Activated effector memory CD4-positive, alpha-beta T cell treated with Interleukin-2 at 50 U/mL for 16 hours (primary cell): Measurements from ENCODE around the gene IQCK.

Experiments
- DNase-seq: peaks from one replicate; pipeline ENCODE4 v3.0.0-alpha.2; 2020

The IQCK gene

GRCh38 chr16:19864566-19864965, 146.5 kb downstream of the IQCK start:
- no peak for DNase-seq

- DNase-seq: no peak
Measured at GRCh38 chr16:19868421-19868820, 150.3 kb downstream of the IQCK start.

GRCh38 chr16:19871721-19872120, 153.7 kb downstream of the IQCK start:
- no peak for DNase-seq

- no peak for DNase-seq
Measured at GRCh38 chr16:19872179-19872863, 154.2 kb downstream of the IQCK start.

GRCh38 chr16:19872935-19873334, 154.9 kb downstream of the IQCK start:
- DNase-seq: no peak

- DNase-seq: no peak
Measured at GRCh38 chr16:19874026-19874425, 156.0 kb downstream of the IQCK start.

- no peak for DNase-seq
Measured at GRCh38 chr16:19874851-19875546, 156.9 kb downstream of the IQCK start.

- DNase-seq: no peak
Measured at GRCh38 chr16:19875900-19876299, 157.8 kb downstream of the IQCK start.

GRCh38 chr16:19876501-19877059, 158.5 kb downstream of the IQCK start:
- no peak for DNase-seq

GRCh38 chr16:19878757-19879156, 160.7 kb downstream of the IQCK start:
- no peak for DNase-seq

GRCh38 chr16:19879241-19879792, 161.2 kb downstream of the IQCK start:
- DNase-seq: no peak

GRCh38 chr16:19881028-19881427, 163.0 kb downstream of the IQCK start:
- no peak for DNase-seq

GRCh38 chr16:19881783-19882182, 163.7 kb downstream of the IQCK start:
- no peak for DNase-seq

- no peak for DNase-seq
Measured at GRCh38 chr16:19882186-19882585, 164.1 kb downstream of the IQCK start.

GRCh38 chr16:19882646-19883045, 164.6 kb downstream of the IQCK start:
- DNase-seq: no peak

- no peak for DNase-seq
Measured at GRCh38 chr16:19883296-19883965, 165.4 kb downstream of the IQCK start.

GRCh38 chr16:19883966-19884485, 166.0 kb downstream of the IQCK start:
- DNase-seq: no peak

- peak; percentile 43 for DNase-seq
Measured at GRCh38 chr16:19884611-19885450, 166.8 kb downstream of the IQCK start, which contains the start of gene GPRC5B. Gene GPRC5B, minus strand, starts transcription at chr16:19884848. Its CDS starts 12,003 bp downstream, at chr16:19872845.

GRCh38 chr16:19885451-19886072, 167.5 kb downstream of the IQCK start:
- DNase-seq: peak; percentile 2

GRCh38 chr16:19886073-19886941, 168.2 kb downstream of the IQCK start:
- DNase-seq: peak; percentile 70

- DNase-seq: no peak
Measured at GRCh38 chr16:19888834-19889233, 170.8 kb downstream of the IQCK start.
